SU-DHL-6 (cell line): ENCODE measurements around the gene ACVR1B.

Experiments used
- H2AFZ ChIP-seq: fragments of 200-600 bp; sonication (generic); 2 replicates; pipeline ENCODE4 v1.6.1; 2014; ENCODE audit warnings: low read depth, mild to moderate bottlenecking, moderate library complexity, mixed read lengths, antibody characterized with exemption, low read length; ENCODE audit not compliant: severe bottlenecking
- H3F3A ChIP-seq: fragments of 200-600 bp; shearing (Covaris generic); 2 replicates; pipeline ENCODE4 v1.6.0; 2016; ENCODE audit warnings: antibody characterized with exemption, mild to moderate bottlenecking; ENCODE audit not compliant: insufficient read depth
- H3K27ac ChIP-seq: fragments of 200-600 bp; sonication (generic); 2 replicates; pipeline ENCODE4 v1.5.1; 2016; ENCODE audit warnings: low read depth, mild to moderate bottlenecking, low read length, moderate library complexity, mixed read lengths
- H3K27me3 ChIP-seq: fragments of 200-600 bp; sonication (generic), shearing (Covaris generic); 2 replicates; pipeline ENCODE4 v1.6.0; 2014; ENCODE audit warnings: mild to moderate bottlenecking, low read length
- H3K36me3 ChIP-seq: fragments of 200-600 bp; sonication (generic); 2 replicates; pipeline ENCODE4 v1.6.1; 2014; ENCODE audit warnings: mild to moderate bottlenecking, low read length, mixed read lengths
- H3K4me2 ChIP-seq: fragments of 300-600, 200-600 bp; shearing (Covaris generic), sonication (generic); 2 replicates; pipeline ENCODE4 v1.6.0; 2014; ENCODE audit warnings: low read length, low read depth, mild to moderate bottlenecking; ENCODE audit not compliant: poor library complexity, severe bottlenecking
- H3K4me3 ChIP-seq: fragments of 200-600 bp; sonication (generic); 2 replicates; pipeline ENCODE4 v1.5.1; 2014; ENCODE audit warnings: antibody characterized with exemption, low read length, mild to moderate bottlenecking, mixed read lengths; ENCODE audit not compliant: insufficient read depth, poor library complexity, severe bottlenecking
- H3K79me2 ChIP-seq: fragments of 200-600 bp; sonication (generic); 2 replicates; pipeline ENCODE4 v1.6.1; 2014; ENCODE audit warnings: mild to moderate bottlenecking, low read length, moderate library complexity; ENCODE audit not compliant: insufficient read depth
- H3K9ac ChIP-seq: fragments of 200-600 bp; sonication (generic); 2 replicates; pipeline ENCODE4 v1.7.0; 2014; ENCODE audit warnings: mild to moderate bottlenecking, low read length
- H3K9me2 ChIP-seq: fragments of 200-600 bp; sonication (generic); replicated peaks from 2 replicates; pipeline ENCODE4 v1.6.1; 2014; ENCODE audit warnings: low read length; ENCODE audit not compliant: insufficient read depth
- H3K9me3 ChIP-seq: fragments of 200-600 bp; sonication (generic); 2 replicates; pipeline ENCODE4 v1.6.1; 2014; ENCODE audit warnings: low read length, mixed read lengths; ENCODE audit not compliant: insufficient read depth
- H4K20me1 ChIP-seq: fragments of 200-600 bp; sonication (generic); 2 replicates; pipeline ENCODE4 v1.6.1; 2014; ENCODE audit warnings: low read depth, mild to moderate bottlenecking, antibody characterized with exemption, low read length, moderate library complexity, mixed read lengths
- EZH2phosphoT487 ChIP-seq: fragments of 200-600 bp; sonication (generic), shearing (Covaris generic); conservative IDR thresholded peaks from 2 replicates; pipeline ENCODE4 v1.6.1; 2018; ENCODE audit warnings: mild to moderate bottlenecking, antibody characterized with exemption, low read length, moderate library complexity, mixed read lengths
- TF ChIP-seq, protein P1 (sequence below): fragments of 200-600 bp; sonication (generic); IDR thresholded peaks from one replicate; pipeline ENCODE4 v1.5.1; 2017; ENCODE audit warnings: antibody characterized with exemption, mild to moderate bottlenecking, low read length, moderate library complexity; ENCODE audit not compliant: insufficient read depth, poor library complexity, severe bottlenecking

The ACVR1B gene

DNA sequence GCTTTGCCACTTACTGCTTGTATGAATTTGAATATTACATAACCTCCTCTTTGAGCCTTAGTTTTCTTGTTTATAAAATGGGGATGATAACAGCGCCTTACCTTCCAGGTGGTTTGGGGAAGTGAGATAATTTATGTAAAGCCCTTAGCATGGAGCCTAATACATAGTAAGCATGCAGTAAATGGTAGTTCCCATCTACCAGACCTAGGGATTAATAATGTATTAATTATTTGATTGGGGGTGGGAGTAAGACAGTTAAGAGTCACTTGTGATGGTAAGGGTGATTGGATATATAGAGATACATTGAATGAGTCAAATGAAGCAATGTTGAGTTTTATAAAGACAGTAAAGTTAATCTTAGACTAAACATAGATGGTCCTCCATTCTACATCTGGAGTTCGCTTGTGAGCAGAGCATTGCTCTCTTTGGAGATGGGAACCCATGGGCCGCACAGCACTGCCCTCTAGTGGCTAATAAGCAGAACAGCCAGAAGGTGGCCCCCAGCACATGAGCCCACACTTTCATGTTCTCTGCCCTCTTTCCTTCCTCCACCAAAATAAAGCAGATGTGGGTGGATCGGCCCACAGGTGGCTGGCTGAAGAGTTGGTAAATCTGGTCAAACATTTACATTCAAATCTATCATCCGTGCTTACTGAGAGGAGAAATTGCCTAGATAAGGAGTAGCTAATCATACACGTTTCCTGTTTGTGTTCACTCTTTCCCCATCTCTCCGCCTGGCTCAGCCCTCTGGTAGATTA is 28.7 kb downstream of the ACVR1B start:
- Histone ChIP-seq H3K9me3 (no peaks in the 10 kb centered on the region), H3K4me2 (no peak overlapping the region), H3K36me3 (no peaks in the 10 kb centered on the region), H3K27me3 (no peaks in the 10 kb centered on the region), H3F3A (no peaks in the 10 kb centered on the region), H2AFZ (no peak overlapping the region), H3K27ac (no peak overlapping the region), H4K20me1 (no peaks in the 10 kb centered on the region), H3K4me3 (no peak overlapping the region), H3K9ac (no peak overlapping the region), H3K79me2 (no peaks in the 10 kb centered on the region), H3K9me2 (no peaks in the 10 kb centered on the region)
- TF ChIP-seq EZH2phosphoT487, result no peak
- TF ChIP-seq, protein P1, sequence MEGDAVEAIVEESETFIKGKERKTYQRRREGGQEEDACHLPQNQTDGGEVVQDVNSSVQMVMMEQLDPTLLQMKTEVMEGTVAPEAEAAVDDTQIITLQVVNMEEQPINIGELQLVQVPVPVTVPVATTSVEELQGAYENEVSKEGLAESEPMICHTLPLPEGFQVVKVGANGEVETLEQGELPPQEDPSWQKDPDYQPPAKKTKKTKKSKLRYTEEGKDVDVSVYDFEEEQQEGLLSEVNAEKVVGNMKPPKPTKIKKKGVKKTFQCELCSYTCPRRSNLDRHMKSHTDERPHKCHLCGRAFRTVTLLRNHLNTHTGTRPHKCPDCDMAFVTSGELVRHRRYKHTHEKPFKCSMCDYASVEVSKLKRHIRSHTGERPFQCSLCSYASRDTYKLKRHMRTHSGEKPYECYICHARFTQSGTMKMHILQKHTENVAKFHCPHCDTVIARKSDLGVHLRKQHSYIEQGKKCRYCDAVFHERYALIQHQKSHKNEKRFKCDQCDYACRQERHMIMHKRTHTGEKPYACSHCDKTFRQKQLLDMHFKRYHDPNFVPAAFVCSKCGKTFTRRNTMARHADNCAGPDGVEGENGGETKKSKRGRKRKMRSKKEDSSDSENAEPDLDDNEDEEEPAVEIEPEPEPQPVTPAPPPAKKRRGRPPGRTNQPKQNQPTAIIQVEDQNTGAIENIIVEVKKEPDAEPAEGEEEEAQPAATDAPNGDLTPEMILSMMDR, result peak; percentile 82

DNA sequence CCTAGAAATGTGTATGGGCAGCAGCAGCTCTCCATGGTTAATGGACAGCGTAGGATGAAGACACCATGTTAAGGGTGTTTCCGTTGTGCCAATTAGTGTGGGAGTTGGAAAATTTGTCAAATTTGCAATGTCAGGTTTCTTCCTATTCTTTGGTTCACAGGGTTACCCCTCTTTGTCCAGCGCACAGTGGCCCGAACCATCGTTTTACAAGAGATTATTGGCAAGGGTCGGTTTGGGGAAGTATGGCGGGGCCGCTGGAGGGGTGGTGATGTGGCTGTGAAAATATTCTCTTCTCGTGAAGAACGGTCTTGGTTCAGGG is 29.3 kb downstream of the ACVR1B start:
- no peaks in the 10 kb centered on the region for H3K36me3 ChIP-seq
- no peaks in the 10 kb centered on the region for H4K20me1 ChIP-seq
- H3K4me2 ChIP-seq, result no peak overlapping the region
- no peak overlapping the region for H3K4me3 ChIP-seq
- H3K79me2 ChIP-seq, result no peaks in the 10 kb centered on the region
- no peaks in the 10 kb centered on the region for H3K9me3 ChIP-seq
- H3K27me3 ChIP-seq, result no peaks in the 10 kb centered on the region
- no peaks in the 10 kb centered on the region for H3F3A ChIP-seq
- no peak overlapping the region for H2AFZ ChIP-seq
- H3K9me2 ChIP-seq, result no peaks in the 10 kb centered on the region
- no peak overlapping the region for H3K9ac ChIP-seq
- TF ChIP-seq, protein P1, result no peak
- TF ChIP-seq EZH2phosphoT487, result no peak
- H3K27ac ChIP-seq, result no peak overlapping the region

- TF ChIP-seq, protein P1, result no peak
- no peak for TF ChIP-seq EZH2phosphoT487
- Histone ChIP-seq H3K9me2 (no peaks in the 10 kb centered on the region), H3K4me3 (no peak overlapping the region)
Measured at GRCh38 chr12:51984657-51985056, 33.2 kb downstream of the ACVR1B start.

More at GRCh38 chr12:51984657-51985056, 33.2 kb downstream of the ACVR1B start:
- no peaks in the 10 kb centered on the region for H3K79me2 ChIP-seq
- H3K9me3 ChIP-seq, result no peaks in the 10 kb centered on the region
- no peaks in the 10 kb centered on the region for H3F3A ChIP-seq
- no peak overlapping the region for H3K27ac ChIP-seq
- H2AFZ ChIP-seq, result no peak overlapping the region
- H3K36me3 ChIP-seq, result no peaks in the 10 kb centered on the region
- no peaks in the 10 kb centered on the region for H3K27me3 ChIP-seq
- H3K4me2 ChIP-seq, result no peak overlapping the region
- H3K9ac ChIP-seq, result no peak overlapping the region
- H4K20me1 ChIP-seq, result no peaks in the 10 kb centered on the region
